CD4-positive, alpha-beta T cell treated with Interleukin-2 at 100 ng/mL for 4 hours (primary cell): ENCODE measurements around the gene MAN1A1.

Source experiments
- DNase-seq: peaks from one replicate; pipeline ENCODE4 v3.0.0-alpha.2; 2020; ENCODE audit warnings: low spot score

Gene MAN1A1

DNA sequence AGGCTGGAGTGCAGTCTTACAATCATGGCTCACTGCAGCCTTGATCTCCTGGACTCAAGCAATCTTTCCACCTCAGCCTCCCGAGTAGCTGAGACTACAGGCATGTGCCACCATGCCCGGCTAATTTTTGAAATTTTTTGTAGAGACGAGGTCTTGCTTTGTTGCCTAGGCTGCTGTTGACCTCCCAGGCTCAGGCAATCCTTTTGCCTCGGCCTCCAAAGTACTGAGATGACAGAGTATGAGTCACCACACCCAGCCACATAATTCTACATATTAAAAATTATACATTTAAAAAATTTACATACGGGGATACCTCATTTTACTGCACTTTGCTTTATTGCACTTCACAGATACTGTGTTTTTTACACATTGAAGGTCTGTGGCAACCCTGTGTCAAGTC lies 115.1 kb downstream of the MAN1A1 start:
- DNase-seq, result no peak

- DNase-seq, result no peak
These were observed 116.1 kb downstream of the MAN1A1 start for GRCh38 chr6:119233312-119233984.

DNA sequence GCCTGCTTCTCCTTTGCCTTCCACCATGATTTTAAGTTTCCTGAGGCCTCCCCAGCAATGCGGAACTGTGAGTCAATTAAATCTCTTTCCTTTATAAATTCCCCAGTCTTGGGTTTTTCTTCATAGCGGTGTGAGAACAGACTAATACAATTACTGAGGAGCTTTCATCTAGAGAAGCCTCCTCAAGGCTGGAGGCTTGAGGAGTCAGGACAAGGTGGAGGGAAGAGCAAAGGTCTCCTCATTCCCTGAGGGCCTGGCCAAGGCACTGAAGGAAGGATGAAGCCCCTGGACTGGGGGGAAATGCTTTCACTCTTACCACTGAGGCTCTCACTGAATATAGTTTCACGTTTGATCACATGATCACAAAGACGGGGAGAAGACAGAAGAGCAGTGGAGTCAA lies 118.2 kb downstream of the MAN1A1 start:
- DNase-seq, result no peak

GRCh38 chr6:119230160-119230559 lies 119.4 kb downstream of the MAN1A1 start:
- no peak for DNase-seq

DNA sequence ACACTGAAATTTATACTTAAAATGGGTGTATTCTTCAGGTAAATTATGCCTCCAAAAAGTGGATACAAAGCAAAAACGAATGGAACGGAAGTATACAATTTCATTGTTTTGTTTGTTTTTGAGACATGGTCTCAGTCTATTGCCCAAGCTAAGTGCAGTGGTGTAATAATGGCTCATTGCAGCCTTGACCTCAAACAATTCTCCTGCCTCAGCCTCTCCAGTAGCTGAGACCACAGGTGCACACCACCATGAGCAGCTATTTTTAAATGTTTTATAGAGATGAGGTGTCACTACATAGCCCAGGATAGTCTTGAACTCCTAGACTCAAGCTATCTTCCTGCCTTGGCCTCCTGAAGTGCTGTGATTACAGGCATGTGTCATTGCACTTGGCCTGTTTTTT lies 122.2 kb downstream of the MAN1A1 start:
- no peak for DNase-seq

- no peak for DNase-seq
These were observed 123.5 kb downstream of the MAN1A1 start for GRCh38 chr6:119226089-119226488.

GRCh38 chr6:119224095-119224701 lies 125.4 kb downstream of the MAN1A1 start:
- no peak for DNase-seq

DNA sequence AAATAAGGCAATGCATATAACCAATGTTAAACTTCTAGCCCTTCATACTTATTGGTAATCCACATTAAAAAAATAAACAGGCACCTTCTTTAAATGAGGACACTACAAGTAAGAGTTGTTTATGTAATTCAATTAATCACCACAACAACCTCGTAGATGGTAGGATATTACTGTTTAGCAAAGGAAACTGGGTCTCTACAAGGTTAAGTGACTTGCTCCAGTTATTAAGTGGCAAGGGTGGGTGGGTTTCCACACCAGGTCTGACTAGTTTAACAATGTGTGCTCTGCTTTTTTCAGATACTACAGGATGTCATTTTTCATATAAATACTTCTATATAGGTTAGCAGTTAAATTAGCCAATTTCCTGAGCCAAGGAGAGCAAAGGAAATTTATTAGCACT lies 129.1 kb downstream of the MAN1A1 start:
- DNase-seq, result no peak

DNA sequence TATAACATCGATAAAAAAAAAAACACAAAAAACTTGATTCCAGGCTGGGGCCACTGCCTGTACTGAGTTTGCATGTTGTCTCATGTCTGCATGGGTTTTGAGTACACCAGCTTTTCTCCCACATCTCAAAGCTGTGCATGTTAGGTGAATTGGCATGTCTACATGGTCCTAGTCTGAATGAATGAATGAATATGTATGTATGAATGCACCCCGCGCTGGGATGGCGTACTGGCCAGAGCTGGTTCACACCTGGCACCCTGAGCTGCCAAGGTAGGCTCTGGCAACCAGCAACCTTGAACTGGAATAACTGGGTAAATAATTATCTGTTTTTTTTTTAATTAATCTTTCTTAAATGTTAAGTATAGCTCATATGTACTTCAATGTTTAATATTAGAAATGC lies 131.0 kb downstream of the MAN1A1 start:
- no peak for DNase-seq

DNA sequence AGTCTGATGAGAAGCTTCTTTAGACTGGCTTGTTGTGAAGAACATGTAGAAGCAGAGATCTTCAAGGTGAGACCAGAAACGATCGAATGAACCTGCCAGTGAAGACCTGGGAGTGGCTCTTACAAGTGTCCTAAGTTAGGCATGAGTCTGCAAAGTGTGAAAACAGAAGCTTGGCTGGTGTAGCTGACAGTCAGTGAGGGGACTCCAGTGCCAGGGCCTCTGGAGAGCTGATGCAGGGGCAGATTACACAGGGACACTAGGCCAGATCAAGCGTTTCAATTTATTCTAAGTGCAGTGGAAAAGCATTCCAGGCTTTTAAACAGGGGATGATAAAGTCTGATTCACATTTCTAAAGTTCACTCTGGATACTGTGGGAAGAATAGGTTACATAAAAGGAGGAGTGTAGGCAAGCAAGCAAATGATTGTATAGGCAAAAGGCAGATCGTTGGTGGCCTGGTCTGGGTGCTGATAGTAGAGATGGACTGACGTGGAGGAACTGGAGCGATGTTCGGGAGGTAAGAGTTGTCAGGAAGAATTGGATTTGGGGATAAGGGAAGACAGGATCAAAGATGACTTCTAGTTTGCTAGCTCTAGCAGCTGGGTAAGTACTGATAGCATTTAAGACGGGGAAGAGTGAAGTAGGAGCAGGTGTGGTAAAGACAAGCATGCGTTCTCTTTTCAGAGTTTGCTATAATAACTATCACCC lies 133.5 kb downstream of the MAN1A1 start:
- no peak for DNase-seq

DNA sequence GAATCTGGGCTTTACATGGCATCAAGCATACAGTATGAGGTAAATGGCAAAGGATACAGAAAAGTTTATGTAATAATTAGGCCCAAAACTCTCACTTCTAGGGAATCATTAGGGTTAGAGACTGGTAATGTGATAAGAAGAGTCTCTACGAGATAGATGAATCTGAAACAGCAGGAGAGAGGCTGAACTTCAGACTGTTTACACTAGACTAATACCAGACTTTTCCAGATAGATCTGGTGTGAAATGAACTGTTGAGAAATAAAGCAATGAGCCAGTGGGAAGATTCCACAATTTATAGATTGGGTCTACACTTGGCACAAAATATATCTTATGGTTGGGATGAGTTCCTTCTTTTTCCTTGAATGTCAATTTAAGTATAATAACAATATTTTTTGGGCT lies 134.3 kb downstream of the MAN1A1 start:
- no peak for DNase-seq

DNA sequence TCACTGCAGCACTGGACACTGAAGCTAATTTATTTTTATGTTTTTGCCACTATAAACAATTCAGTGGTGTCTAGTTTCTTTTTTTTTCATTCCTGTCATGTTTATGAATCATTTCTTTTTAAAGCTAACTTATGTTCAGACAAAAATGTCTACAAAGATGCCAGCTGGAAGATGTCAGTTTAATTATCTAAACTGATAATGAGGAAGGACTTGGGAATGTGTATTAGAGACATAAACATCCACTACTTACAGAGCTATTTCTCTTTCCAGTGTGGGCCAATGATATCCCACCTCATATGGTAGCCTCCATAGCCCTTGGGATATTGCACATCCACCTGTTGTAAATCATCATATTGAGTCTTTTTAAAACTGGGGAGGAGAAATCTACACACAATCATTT lies 139.0 kb downstream of the MAN1A1 start:
- DNase-seq, result no peak

GRCh38 chr6:119209452-119210205 lies 139.9 kb downstream of the MAN1A1 start:
- DNase-seq, result no peak

DNA sequence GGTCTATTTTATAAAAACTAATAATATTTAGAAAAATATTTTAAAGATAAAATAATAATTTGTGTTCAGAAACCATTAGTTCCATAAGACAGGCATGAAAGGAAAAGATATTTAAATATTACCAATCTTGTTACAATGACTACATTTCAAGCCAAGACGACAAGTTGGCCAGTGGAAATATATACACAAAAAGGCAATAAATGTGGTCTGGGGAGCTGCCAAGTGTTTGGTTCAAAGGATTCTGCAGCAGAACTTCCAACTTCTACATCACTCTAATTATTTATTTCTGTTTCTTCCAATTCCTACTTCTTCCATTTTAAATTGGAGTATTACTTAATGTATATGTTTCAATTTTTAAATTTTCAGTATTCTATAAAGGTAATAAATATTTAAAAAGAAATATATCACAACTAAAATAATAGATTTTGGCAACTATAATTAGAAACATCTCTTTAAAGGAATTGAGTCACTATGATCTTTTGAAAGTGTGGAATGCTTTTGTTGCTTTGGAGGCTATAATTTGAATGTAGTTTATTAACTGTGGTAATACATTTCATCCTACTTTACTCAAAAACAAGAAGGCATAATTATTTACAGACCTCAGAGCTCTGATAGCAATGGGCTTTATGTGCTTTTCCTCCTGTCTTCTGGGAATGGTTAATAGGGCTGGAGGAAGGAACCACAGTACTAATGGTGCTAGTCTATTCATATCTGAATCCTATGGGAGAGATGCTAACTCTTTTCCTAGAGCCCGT lies 141.4 kb downstream of the MAN1A1 start:
- no peak for DNase-seq

DNA sequence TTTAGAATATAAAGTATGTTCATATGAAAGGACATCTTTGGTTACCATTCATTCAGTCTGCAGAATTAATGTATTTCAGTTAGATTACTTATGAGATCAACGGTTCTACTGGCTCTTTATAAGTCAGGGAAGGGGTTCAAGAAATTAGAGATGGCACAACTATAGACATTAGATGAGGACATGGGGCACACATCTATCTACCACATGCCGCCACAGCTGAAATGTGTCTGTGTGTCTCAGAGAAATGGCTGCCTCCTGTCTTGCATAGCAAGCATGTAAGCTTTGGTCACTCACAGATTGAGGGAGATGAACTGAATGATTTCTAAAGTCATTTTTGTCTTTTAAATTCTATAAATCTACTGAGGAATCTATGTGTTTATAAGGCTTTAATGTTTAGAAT lies 142.2 kb downstream of the MAN1A1 start:
- DNase-seq, result no peak

DNA sequence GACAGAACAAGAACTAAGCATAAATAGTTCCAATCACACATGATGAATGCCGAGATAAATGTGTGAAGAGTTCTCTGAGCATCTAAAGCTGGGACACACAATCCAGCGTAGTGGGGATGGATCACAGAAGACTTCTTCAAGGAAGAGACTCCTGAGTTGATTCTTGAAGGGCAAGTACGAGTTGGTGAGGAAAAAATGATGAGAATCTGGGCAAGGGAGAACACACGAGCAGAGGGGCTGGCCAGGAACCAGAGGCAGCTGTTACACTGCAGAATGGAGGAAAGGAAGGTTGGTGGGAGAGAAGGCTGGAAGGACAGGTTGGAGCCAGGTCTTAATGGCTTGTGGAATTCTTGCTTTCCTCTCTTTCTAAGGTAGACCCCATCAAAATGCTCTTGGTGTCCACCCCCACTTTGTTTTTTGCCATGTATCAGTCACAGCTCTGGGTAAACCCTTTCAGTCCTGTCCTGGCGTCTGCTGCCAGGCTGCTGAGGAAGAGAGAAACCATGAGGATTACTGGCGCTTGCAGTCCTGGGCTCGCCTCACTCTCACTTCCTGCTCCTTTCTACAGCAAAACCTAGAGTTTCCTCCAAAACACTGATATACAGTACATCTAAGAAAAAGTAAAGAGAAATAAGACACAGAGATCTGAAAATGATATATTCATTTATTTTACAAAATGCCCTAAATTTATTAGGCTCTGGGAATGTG lies 143.5 kb downstream of the MAN1A1 start:
- DNase-seq, result no peak

GRCh38 chr6:119204719-119205118 lies 144.8 kb downstream of the MAN1A1 start:
- DNase-seq, result no peak

- DNase-seq, result no peak
These were observed 148.1 kb downstream of the MAN1A1 start for GRCh38 chr6:119201480-119201879.

DNA sequence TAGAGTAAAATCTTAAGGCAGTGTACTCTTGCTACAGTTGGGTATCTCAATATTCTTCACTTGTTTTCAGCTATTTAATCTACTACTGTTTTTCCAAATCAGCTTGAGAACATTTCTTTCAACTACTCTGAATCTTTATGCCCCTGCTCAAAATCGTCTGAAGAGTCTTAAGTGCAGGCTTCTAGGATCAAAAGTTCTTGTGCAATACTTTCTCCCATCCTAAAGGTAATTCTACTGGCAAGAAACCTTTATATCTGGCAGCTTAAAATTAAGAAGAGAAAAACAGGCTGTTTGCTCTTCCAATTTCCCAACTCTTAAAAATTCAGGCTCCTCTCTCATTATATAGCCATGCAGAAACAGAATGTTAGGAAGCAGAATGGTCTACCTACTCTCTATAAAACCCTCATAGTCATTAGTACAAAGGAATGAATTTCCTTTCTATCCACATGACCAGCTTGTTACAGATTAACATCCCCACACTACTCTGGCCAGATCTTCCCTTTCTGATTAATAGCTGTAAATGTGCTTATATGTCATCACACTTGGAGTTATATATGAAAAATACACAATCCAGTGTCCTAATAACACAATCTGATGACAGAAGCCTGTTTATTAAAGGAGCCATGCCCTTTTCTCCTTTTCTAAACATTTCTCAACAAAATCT lies 148.9 kb downstream of the MAN1A1 start:
- DNase-seq, result no peak

DNA sequence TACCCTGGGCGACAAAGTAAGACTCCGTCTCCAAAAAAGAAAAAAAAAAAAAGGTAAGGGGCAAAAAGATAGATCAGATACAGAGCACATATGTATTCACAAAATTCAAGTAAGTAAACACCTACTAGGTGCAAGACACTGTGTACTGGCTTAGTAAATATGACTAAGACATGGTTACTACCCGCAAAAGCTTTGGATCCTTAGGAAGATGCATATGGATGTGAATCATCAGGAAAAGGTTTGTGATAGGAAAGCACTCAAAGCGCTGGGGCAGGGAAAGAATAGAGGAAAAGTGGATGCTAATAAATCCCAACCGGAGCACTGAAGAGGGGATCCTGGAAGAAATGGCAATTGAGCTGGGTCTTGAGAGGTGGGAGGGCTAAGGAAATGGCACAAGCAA lies 152.3 kb downstream of the MAN1A1 start:
- DNase-seq, result no peak

DNA sequence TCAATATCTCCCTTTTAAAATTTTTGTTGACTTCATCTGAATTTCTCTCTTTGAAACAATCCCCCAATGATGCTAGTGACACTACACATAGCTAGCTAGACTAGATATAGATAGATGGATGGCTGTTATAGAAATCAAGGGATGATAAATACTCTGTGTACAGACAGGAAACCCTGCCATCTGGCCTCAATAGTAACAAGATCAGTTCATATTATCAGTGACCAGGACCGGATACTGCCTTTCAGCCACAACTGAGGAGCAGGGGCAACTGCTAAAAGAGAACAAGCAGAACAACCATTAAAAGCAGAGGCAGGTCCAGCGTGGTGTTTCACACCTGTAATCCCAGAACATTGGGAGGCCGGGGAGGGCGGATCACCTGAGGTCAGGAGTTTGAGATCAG lies 152.8 kb downstream of the MAN1A1 start:
- DNase-seq, result no peak
